ENCODE results near the gene ADORA1. TPM values are rescaled to one million over a fixed set of nuclear protein-coding genes. Genes with fewer than 3 reads are reported as not detected.

ADORA1 gene
- polyA plus RNA-seq, 1 donor from 2014 or later, result not detected

DNA sequence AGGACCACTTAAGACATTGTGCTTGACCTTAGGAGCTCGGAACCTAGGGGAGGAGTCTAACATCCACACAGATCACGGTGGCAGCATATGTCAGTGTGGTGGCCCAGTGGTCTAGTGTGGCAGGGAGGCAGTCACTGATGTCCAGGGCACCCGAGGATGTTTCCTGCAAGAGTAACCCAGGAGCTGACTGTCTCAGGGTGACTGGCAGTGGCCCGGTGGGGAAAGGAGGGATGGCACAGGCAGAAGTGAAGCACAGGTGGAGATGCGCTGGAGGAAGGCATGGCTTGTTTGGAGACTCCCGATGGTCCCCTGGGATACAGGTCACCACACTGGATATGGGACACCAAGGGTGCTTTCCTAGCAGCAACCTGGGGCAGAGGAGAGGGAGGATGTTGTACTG, 85.6 kb downstream of the ADORA1 start:
- Mint-ChIP-seq H3K27me3 (peaks cover 2% of the 10 kb centered on the region), H3K4me1 (peaks cover 0 to 6% (median 0%) of the 10 kb centered on the region in 3 donors)

DNA sequence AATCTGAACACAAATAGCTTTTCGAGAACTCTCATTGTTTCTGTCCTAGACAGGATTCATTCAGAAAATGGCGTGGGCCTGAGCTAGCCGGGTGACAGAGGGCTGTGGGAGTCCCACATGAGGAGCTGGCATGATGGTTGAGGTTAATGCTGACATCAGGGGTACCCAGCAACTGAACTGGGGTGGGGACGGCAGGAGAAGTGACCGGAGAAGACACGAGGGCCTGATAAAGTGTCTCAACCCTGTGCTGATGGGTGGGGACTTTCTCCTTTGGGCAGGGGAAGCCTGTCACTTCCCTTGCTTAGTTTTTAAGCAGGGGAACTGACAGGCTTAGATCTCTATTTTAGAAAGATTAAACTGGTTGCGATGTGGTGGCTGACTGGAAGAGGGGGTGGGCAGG, 87.3 kb downstream of the ADORA1 start:
- peaks cover 2% of the 10 kb centered on the region for H3K27me3 Mint-ChIP-seq
- peaks cover 0 to 6% (median 0%) of the 10 kb centered on the region in 3 donors for H3K4me1 Mint-ChIP-seq
- no peak overlapping the region for H3K27ac Mint-ChIP-seq
- no peak overlapping the region for H3K4me3 Mint-ChIP-seq
- H3K9me3 Mint-ChIP-seq, result peaks cover 0 to 2% (median 0%) of the 10 kb centered on the region in 3 donors
- no peaks in the 10 kb centered on the region for H3K36me3 Mint-ChIP-seq

More for the DNA sequence above, 85.6 kb downstream of the ADORA1 start:
- no peak overlapping the region for H3K4me3 Mint-ChIP-seq
- no peak overlapping the region for H3K27ac Mint-ChIP-seq
- no peaks in the 10 kb centered on the region for H3K36me3 Mint-ChIP-seq
- peaks cover 0 to 3% (median 0%) of the 10 kb centered on the region in 3 donors for H3K9me3 Mint-ChIP-seq

DNA sequence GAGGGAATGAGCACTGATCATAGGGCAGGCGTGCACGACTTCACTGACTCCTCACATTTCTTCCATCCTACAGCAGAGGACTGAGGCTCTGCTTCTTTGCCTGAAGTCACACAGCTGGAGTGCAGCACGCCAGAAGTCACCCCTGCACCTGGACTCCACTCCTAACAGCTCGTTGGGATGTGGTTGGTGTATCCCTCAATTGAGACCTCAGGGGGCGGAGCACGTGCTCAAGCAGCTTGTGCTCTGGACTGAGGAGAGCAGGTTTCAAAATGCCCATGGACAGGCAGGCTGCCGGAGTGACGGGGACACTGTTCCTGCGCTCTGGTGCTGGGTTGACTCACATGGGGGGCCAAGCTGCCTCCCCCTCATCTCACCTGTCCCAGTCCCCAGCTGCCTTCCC, 88.0 kb downstream of the ADORA1 start:
- no peak overlapping the region for H3K4me3 Mint-ChIP-seq
- peaks cover 2% of the 10 kb centered on the region for H3K36me3 Mint-ChIP-seq
- H3K4me1 Mint-ChIP-seq, result peaks cover 0 to 6% (median 0%) of the 10 kb centered on the region in 3 donors
- H3K27me3 Mint-ChIP-seq, result peaks cover 2% of the 10 kb centered on the region
- H3K27ac Mint-ChIP-seq, result no peak overlapping the region
- H3K9me3 Mint-ChIP-seq, result no peaks in the 10 kb centered on the region

DNA sequence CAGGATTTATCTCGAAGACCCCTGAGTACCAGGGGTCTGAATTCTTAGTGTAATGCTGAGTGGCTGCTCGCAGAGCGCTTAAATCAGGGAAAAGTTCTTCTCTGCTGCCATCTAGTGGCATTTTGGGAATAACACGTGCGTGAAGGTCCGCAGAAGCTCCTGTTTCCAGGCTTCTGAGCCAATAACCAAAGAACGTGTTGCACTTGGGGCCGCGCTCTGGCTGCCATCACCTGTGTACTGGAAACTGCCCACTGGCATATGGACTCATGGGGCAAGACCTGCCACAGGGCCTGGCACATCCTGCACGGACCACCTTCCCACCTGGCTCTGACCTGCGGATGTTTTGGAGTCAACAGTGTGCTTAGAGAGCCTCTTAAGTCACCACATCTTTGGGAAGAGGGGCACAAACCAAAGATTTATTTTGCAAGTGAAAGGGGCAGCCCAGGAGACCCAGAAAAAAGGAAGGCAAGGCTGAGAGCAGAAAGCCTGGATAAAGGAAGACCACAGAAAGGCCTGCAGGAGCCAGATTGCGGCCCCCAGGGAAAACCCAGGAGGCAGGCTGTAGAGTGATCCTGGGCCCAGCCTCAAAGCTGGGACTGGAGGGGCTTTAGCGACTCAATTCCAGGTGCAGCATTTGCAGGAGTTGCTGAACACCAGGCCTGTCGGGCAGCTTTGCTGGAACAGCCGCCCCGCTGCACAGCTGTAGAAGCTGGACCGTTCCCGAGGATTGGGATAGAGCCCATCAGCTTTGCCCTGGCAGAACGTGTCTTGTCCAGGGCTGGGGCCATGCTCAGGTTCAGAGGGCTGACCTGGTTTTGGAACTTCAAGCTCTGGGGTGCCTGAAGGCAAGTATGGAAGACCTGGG, 89.0 kb downstream of the ADORA1 start:
- no peaks in the 10 kb centered on the region for H3K9me3 Mint-ChIP-seq
- peak overlapping the region in 1 of 3 donors; percentile 44 for H3K27ac Mint-ChIP-seq
- no peak overlapping the region for H3K4me3 Mint-ChIP-seq
- peaks cover 2% of the 10 kb centered on the region for H3K36me3 Mint-ChIP-seq
- peaks cover 0 to 6% (median 0%) of the 10 kb centered on the region in 3 donors for H3K4me1 Mint-ChIP-seq
- peaks cover 2% of the 10 kb centered on the region for H3K27me3 Mint-ChIP-seq

Other genes with a start within 250 kb of the ADORA1 start
- gene RABIF, start 238.6 kb upstream of the ADORA1 start, polyA plus RNA-seq, result 19.8 TPM
- 15.3 TPM for gene KLHL12, start 200.5 kb upstream of the ADORA1 start, polyA plus RNA-seq
- 91.5 TPM for gene ADIPOR1, start 169.4 kb upstream of the ADORA1 start, polyA plus RNA-seq
- gene CYB5R1, start 160.5 kb upstream of the ADORA1 start, polyA plus RNA-seq, result 35.3 TPM
- 46.7 TPM for gene TMEM183A, start 120.4 kb upstream of the ADORA1 start, polyA plus RNA-seq
- gene PPFIA4, start 101.2 kb upstream of the ADORA1 start, polyA plus RNA-seq, result not detected
- not detected for gene MYOG, start 41.7 kb upstream of the ADORA1 start, polyA plus RNA-seq
- gene MYBPH, start 48.1 kb downstream of the ADORA1 start, polyA plus RNA-seq, result not detected
- gene CHI3L1, start 59.0 kb downstream of the ADORA1 start, polyA plus RNA-seq, result not detected
- gene CHIT1, start 101.9 kb downstream of the ADORA1 start, polyA plus RNA-seq, result 0.75 TPM
- 202 TPM for gene BTG2, start 177.8 kb downstream of the ADORA1 start, polyA plus RNA-seq
- gene FMOD, start 223.4 kb downstream of the ADORA1 start, polyA plus RNA-seq, result 0.28 TPM

Measured in IgD-negative memory B cell (primary cell).